ENCODE measurements around the gene PRXL2A.
A peak's percentile ranks its signal among the peaks of the same experiment; 100 is the strongest.
"Not testable (repeated sequence)": the region's sequence is repeated elsewhere in the genome, so short reads cannot be mapped to it uniquely, and the experiment has no call there.

PRXL2A gene

DNA sequence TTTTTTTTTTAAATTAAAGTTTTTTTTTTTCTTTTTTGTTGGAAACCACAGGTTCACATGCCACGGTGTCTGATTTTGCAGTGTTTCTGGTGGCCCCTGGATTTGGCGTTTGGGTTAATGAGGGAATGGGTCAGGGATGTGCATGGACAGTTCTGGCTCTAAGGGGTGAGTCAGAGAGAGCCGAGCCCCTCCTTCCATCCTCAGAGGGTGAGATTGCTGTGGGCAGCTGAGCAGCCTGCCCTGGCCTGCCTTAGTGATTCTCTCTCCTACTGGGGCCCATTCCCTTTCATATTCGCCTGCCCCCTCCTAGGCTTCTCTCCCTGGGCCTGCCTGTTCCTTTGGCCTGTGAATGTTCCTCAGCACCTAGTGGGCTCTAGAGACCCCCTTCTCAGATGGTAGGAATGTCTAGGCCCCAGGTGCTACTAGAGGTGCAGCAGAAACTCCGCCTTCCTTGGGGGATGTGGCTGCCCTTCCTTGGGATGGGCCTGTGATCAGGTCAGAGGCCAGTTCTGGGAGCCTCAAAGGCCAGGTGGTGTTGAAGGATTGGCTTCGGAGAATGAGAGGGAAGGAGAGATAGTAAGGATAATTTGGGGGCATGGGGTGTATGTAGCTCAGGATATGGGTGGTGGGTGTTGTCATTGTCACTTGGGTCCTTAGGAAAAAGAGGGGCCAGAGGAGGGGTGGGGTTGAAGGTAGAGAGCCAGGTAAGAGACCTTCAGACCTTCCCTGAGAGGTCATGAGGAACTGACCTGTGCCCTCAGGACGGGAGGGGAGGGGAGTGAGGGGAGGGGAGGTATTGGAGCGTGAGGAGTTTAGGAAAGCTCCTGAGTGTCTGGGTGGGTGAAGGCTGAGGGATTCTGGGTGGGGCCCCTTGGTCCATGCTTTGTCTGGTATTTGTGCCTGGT lies 65.6 kb downstream of the PRXL2A start:
- TF ChIP-seq, protein P1, sequence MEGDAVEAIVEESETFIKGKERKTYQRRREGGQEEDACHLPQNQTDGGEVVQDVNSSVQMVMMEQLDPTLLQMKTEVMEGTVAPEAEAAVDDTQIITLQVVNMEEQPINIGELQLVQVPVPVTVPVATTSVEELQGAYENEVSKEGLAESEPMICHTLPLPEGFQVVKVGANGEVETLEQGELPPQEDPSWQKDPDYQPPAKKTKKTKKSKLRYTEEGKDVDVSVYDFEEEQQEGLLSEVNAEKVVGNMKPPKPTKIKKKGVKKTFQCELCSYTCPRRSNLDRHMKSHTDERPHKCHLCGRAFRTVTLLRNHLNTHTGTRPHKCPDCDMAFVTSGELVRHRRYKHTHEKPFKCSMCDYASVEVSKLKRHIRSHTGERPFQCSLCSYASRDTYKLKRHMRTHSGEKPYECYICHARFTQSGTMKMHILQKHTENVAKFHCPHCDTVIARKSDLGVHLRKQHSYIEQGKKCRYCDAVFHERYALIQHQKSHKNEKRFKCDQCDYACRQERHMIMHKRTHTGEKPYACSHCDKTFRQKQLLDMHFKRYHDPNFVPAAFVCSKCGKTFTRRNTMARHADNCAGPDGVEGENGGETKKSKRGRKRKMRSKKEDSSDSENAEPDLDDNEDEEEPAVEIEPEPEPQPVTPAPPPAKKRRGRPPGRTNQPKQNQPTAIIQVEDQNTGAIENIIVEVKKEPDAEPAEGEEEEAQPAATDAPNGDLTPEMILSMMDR (IDR thresholded peaks at IDR 0.05; ENCODE audit: low read depth, low read length), result no peak
- peak in 1 of 2 donors; percentile 49 for DNase-seq (ENCODE audit: low read depth in 2 of 2)
- no peak overlapping the region for H3K4me3 ChIP-seq (replicated peaks in 1 of 2; ENCODE audit: low read depth in 2 of 2, low read length in 2 of 2)

DNA sequence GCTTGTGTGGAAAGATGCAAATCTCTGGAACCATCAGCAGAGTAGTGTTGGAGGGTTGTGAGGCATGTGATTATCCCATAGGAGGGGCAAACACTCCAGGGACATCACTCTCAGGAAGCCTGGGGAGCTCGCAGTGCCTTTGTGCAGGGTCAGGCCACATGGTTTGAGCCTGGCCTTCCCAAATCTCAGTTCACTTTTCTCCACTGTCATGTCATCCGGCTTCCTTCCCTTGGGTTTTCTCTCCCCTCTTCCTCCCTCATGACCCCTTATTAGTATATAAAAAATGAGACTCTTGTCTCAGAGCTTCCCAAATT lies 66.2 kb downstream of the PRXL2A start:
- no peak for DNase-seq (ENCODE audit: low read depth in 2 of 2)
- no peak overlapping the region for H3K4me3 ChIP-seq (replicated peaks in 1 of 2; ENCODE audit: low read depth in 2 of 2, low read length in 2 of 2)
- TF ChIP-seq, protein P1 (IDR thresholded peaks at IDR 0.05; ENCODE audit: low read depth, low read length), result no peak

DNA sequence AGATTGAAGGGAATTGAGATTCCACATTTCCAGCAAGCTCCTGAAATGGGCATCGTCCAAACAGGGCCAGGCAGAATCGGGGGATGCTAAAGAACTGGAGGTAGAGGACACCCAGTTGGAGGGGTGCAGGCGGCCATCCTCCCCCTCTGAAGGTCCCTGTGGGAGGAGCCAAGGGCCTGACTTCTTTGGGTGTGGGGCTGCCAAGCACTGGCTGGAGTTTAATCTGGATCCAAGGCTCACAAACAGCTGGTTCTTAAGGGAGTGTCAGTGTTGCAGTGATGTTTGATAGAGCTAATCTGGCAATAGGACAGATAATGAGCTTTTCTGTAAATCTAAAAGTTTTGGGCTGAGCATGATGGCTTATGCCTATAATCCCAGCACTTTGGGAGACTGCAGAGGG lies 66.6 kb downstream of the PRXL2A start:
- no peak overlapping the region for H3K4me3 ChIP-seq (replicated peaks in 1 of 2; ENCODE audit: low read depth in 2 of 2, low read length in 2 of 2)
- TF ChIP-seq, protein P1 (IDR thresholded peaks at IDR 0.05; ENCODE audit: low read depth, low read length), result no peak

DNA sequence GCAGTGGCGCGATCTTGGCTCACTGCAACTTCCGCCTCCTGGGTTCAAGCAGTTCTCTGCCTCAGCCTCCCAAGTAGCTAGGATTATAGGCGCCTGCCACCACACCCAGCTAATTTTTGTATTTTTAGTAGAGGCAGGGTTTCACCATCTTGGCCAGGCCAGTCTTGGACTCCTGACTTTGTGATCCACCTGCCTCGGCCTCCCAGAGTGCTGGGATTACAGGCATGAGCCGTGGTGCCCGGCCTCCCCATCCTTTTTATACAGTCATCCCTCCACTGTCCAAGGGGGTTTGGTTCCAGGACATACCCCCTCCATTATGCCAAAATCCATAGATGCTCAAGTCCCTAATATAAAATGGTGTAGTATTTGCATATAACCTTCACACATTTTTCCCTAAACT lies 67.3 kb downstream of the PRXL2A start:
- H3K4me3 ChIP-seq (replicated peaks in 1 of 2; ENCODE audit: low read depth in 2 of 2, low read length in 2 of 2); DNase-seq (ENCODE audit: low read depth in 2 of 2): not testable (repeated sequence)

More for the DNA sequence above, 66.6 kb downstream of the PRXL2A start:
- DNase-seq (ENCODE audit: low read depth in 2 of 2), result no peak

DNA sequence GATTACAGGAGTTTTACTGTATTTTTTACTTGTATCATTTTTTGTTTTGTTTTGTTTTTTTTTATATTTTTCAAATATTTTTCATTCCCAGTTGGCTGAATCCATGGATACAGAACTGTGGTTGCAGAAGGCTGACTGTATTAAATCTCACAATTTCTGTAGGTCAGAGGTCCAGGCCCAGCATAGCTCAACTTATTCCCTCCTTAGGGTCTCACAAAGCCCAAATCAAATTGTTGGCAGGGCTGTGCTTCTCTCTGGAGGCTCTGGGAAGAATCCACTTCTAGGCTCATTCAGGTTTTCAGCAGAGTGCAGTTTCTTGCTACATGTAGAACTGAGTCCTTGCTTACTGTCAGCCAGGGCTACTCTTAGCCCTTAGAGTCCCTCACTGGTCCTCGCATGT lies 68.3 kb downstream of the PRXL2A start:
- no peak overlapping the region for H3K4me3 ChIP-seq (replicated peaks in 1 of 2; ENCODE audit: low read depth in 2 of 2, low read length in 2 of 2)
- DNase-seq (ENCODE audit: low read depth in 2 of 2), result no peak
- TF ChIP-seq, protein P1 (IDR thresholded peaks at IDR 0.05; ENCODE audit: low read depth, low read length), result no peak

DNA sequence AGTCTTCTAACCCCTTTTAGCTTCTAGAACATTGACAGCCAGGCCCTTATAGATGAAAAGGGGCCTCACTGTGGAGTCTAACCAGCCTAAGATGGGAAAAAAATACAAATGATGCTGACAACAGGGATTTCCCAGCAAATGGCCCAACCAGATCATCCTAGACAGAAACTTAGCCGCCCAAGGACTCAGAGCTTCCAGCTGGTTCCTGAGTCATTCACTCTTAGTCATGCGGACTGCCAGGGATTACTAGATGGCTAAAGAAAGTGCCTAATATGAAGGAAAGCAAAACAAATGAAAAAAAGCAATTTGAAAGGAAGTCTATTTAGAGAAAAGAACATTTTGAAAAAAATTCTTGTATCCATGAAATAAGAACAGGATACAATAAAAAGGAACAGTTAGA lies 69.5 kb downstream of the PRXL2A start:
- peak; percentile 62 to 98 for DNase-seq (ENCODE audit: low read depth in 2 of 2)
- no peak overlapping the region for H3K4me3 ChIP-seq (replicated peaks in 1 of 2; ENCODE audit: low read depth in 2 of 2, low read length in 2 of 2)
- TF ChIP-seq, protein P1 (IDR thresholded peaks at IDR 0.05; ENCODE audit: low read depth, low read length), result no peak

DNA sequence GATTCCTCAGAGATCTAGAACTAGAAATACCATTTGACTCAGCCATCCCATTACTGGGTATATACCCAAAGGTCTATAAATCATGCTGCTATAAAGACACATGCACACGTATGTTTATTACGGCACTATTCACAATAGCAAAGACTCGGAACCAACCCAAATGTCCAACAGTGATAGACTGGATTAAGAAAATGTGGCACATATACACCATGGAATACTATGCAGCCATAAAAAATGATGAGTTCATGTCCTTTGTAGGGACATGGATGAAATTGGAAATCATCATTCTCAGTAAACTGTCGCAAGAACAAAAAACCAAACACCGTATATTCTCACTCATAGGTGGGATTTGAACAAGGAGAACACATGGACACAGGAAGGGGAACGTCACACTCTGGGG lies 72.0 kb downstream of the PRXL2A start:
- not testable (repeated sequence) for H3K4me3 ChIP-seq (replicated peaks in 1 of 2; ENCODE audit: low read depth in 2 of 2, low read length in 2 of 2)

DNA sequence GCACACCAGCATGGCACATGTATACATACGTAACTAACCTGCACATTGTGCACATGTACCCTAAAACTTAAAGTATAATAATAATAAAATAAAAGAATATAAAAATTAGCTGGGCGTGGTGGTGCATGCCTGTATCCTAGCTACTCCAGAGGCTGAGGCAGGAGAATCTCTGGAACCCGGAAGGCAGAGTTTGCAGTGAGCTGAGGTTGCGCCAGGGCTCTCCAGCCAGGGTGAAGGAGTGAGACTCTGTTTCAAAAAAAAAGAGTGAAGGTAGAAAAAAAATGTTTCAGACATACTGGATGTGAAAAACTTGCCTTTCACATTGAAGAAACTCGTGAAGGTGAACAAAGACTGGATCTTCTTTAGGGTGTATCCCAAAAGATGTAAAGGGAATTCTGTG lies 72.5 kb downstream of the PRXL2A start:
- no peak for DNase-seq (ENCODE audit: low read depth in 2 of 2)
- TF ChIP-seq, protein P1 (IDR thresholded peaks at IDR 0.05; ENCODE audit: low read depth, low read length), result no peak
- no peak overlapping the region for H3K4me3 ChIP-seq (replicated peaks in 1 of 2; ENCODE audit: low read depth in 2 of 2, low read length in 2 of 2)

More for the DNA sequence above, 72.0 kb downstream of the PRXL2A start:
- DNase-seq (ENCODE audit: low read depth in 2 of 2), result not testable (repeated sequence)
